ENCODE data around the gene FBLN7.

The FBLN7 gene

GRCh38 chr2:112160283-112161250 is 22.4 kb downstream of the FBLN7 start:
- Histone ChIP-seq H3K27me3 (no peaks in the 10 kb centered on the region), H3K36me3 (no peaks in the 10 kb centered on the region), H3K4me3 (ENCODE audit: low read depth, low read length) (no peak overlapping the region), H3K9me3 (no peaks in the 10 kb centered on the region), H3K4me1 (no peaks in the 10 kb centered on the region)
- no peak for DNase-seq
- TF ChIP-seq, protein P1, sequence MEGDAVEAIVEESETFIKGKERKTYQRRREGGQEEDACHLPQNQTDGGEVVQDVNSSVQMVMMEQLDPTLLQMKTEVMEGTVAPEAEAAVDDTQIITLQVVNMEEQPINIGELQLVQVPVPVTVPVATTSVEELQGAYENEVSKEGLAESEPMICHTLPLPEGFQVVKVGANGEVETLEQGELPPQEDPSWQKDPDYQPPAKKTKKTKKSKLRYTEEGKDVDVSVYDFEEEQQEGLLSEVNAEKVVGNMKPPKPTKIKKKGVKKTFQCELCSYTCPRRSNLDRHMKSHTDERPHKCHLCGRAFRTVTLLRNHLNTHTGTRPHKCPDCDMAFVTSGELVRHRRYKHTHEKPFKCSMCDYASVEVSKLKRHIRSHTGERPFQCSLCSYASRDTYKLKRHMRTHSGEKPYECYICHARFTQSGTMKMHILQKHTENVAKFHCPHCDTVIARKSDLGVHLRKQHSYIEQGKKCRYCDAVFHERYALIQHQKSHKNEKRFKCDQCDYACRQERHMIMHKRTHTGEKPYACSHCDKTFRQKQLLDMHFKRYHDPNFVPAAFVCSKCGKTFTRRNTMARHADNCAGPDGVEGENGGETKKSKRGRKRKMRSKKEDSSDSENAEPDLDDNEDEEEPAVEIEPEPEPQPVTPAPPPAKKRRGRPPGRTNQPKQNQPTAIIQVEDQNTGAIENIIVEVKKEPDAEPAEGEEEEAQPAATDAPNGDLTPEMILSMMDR (IDR thresholded peaks at IDR 0.05; ENCODE audit: low read depth, low read length): no peak

- no peaks in the 10 kb centered on the region for H3K27me3 ChIP-seq
- H3K4me3 ChIP-seq (ENCODE audit: low read depth, low read length): no peak overlapping the region
- H3K9me3 ChIP-seq: no peaks in the 10 kb centered on the region
- no peaks in the 10 kb centered on the region for H3K36me3 ChIP-seq
- TF ChIP-seq, protein P1 (IDR thresholded peaks at IDR 0.05; ENCODE audit: low read depth, low read length): no peak
- no peak for DNase-seq
- H3K4me1 ChIP-seq: no peaks in the 10 kb centered on the region
Observed at GRCh38 chr2:112161431-112162145, 23.4 kb downstream of the FBLN7 start.

- Histone ChIP-seq H3K4me1 (no peaks in the 10 kb centered on the region), H3K27me3 (no peaks in the 10 kb centered on the region), H3K4me3 (ENCODE audit: low read depth, low read length) (no peak overlapping the region), H3K9me3 (no peaks in the 10 kb centered on the region), H3K36me3 (no peaks in the 10 kb centered on the region)
- no peak for DNase-seq
- TF ChIP-seq, protein P1 (IDR thresholded peaks at IDR 0.05; ENCODE audit: low read depth, low read length): no peak
Observed at GRCh38 chr2:112162341-112162740, 24.2 kb downstream of the FBLN7 start.

DNA sequence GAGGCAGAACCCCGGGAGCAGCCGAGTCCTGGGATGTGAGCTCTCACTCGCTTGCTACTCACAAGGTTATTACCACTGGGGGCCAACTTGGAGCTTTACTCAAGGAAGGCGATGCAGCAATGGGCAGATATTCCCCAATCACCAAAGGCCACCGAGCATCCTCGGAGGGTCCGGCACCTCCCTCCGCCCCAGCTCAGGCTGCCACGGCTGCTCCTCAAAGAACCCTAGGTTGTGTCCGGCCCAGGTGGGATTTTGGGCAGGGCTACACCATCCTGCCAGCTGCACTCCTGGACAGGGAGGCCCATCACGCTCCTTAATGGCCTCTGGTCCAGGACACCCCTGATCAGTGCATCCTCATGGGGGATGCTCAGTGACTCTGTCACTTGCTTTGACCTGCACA is 24.8 kb downstream of the FBLN7 start:
- TF ChIP-seq, protein P1 (IDR thresholded peaks at IDR 0.05; ENCODE audit: low read depth, low read length): no peak
- DNase-seq: no peak
- H3K36me3 ChIP-seq: no peaks in the 10 kb centered on the region
- H3K27me3 ChIP-seq: no peaks in the 10 kb centered on the region
- H3K4me1 ChIP-seq: no peaks in the 10 kb centered on the region
- H3K4me3 ChIP-seq (ENCODE audit: low read depth, low read length): no peak overlapping the region
- no peaks in the 10 kb centered on the region for H3K9me3 ChIP-seq

DNA sequence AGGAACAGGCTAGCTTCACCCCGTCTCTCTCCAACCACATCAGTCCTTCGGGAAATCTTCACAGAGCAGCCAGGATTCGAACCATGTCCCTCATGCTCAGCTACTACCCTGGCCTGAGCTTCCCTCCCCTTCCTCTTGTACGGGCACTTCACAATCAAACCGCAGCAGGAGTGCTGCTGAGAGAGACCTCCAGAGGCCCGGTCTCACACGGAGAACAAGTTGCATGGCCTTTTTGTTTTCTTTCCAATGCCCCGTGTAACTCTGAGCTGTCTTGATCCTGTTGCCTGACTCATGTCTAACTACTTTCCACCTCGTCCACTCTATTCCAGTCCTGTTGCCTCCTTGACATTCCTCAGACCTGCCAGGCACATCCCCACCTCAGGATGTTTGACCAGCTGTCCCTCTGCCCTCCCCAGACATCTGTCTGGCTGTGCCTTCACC is 25.4 kb downstream of the FBLN7 start:
- Histone ChIP-seq H3K4me1 (no peaks in the 10 kb centered on the region), H3K36me3 (no peaks in the 10 kb centered on the region), H3K27me3 (no peaks in the 10 kb centered on the region), H3K4me3 (ENCODE audit: low read depth, low read length) (no peak overlapping the region), H3K9me3 (no peaks in the 10 kb centered on the region)
- no peak for DNase-seq
- TF ChIP-seq, protein P1 (IDR thresholded peaks at IDR 0.05; ENCODE audit: low read depth, low read length): no peak
